Measurements from ENCODE around the gene LAMB1.
A peak's percentile ranks its signal among the peaks of the same experiment; 100 is the strongest.

The LAMB1 gene

GRCh38 chr7:107884066-107884818 lies 118.7 kb downstream of the LAMB1 start:
- DNase-seq (ENCODE audit: extremely low read depth in 1 of 2, low read depth in 1 of 2), result no peak

GRCh38 chr7:107882766-107883165 lies 120.2 kb downstream of the LAMB1 start:
- DNase-seq (ENCODE audit: extremely low read depth in 1 of 2, low read depth in 1 of 2), result no peak

GRCh38 chr7:107879400-107880035 lies 123.4 kb downstream of the LAMB1 start:
- DNase-seq (ENCODE audit: extremely low read depth in 1 of 2, low read depth in 1 of 2), result peak in 1 of 2 donors; percentile 13

GRCh38 chr7:107878636-107879035 lies 124.3 kb downstream of the LAMB1 start:
- no peak for DNase-seq (ENCODE audit: extremely low read depth in 1 of 2, low read depth in 1 of 2)

- DNase-seq (ENCODE audit: extremely low read depth in 1 of 2, low read depth in 1 of 2), result no peak
Measured at GRCh38 chr7:107877731-107878382, 125.1 kb downstream of the LAMB1 start.

GRCh38 chr7:107876916-107877315 lies 126.0 kb downstream of the LAMB1 start:
- no peak for DNase-seq (ENCODE audit: extremely low read depth in 1 of 2, low read depth in 1 of 2)

- DNase-seq (ENCODE audit: extremely low read depth in 1 of 2, low read depth in 1 of 2), result no peak
Measured at GRCh38 chr7:107874605-107875446, 128.1 kb downstream of the LAMB1 start.

GRCh38 chr7:107874111-107874510 lies 128.8 kb downstream of the LAMB1 start:
- no peak for DNase-seq (ENCODE audit: extremely low read depth in 1 of 2, low read depth in 1 of 2)

Data from stimulated activated CD8-positive, alpha-beta memory T cell treated with anti-CD3 and anti-CD28 coated beads, Interleukin-7, amount 100 ng/mL, for 48 hours (primary cell).